Measurements from ENCODE around the gene BABAM2. TPM values are rescaled to one million over a fixed set of nuclear protein-coding genes. Genes with fewer than 3 reads are reported as not detected.
"Not testable (repeated sequence)": the region's sequence is repeated elsewhere in the genome, so short reads cannot be mapped to it uniquely, and the experiment has no call there.

BABAM2 gene
- total RNA-seq, 1 experiment from 2014 or later, result 40.8 TPM

DNA sequence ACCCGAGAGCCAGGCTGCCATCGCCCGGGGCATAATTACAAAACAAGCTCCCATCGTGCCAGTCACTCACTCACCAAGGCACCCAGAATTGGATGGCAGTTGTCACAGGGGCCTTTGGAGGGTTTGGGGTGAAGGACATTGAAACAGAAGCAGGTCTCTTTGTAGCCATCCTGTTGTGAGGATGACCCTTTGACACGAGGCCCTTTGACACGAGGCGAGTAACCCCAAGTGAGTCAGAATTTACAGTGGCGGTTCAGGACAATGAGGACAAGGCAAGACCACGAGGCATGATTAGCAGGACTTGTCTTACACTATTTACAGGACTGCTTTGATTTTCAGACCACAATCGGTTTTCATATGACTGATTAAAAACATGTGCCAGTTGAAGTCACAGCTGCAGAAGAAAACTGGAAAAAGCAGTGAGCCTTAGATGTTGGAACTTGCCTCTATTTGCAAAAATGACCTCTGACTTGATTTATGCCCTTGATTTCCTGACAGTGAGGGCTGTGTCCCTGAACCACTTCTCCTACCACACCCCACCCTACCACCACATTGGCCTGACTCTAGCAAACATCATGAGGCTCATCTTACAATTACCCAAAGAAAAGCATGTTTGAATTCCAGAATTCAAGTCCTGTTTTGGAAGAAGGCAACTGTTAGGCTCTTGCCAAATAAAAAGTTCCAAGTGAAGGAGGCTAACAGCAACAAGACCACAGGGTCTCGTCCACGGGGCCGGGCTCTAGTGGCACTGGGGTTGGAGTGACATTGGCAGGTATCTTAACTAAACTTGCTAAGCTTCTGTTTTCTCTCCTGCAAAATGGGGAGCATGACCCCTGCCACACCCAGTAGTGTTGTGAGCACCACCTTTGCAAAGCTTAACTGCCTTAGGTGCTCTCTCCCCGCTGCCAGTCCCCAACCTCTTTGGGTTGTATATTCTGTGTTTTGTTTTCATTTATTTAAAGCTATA is 437.7 kb downstream of the BABAM2 start:
- Histone ChIP-seq H3K4me2 (ENCODE audit: low read depth, low read length, poor library complexity, severe bottlenecking) (no peak overlapping the region), H3K4me1 (ENCODE audit: low read length) (no peaks in the 10 kb centered on the region), H4K20me1 (ENCODE audit: insufficient read depth, low read depth, low read length) (no peaks in the 10 kb centered on the region), H3K4me3 (ENCODE audit: low read length) (no peak overlapping the region), H2AFZ (ENCODE audit: low read length) (no peak overlapping the region), H3K9ac (ENCODE audit: low read length) (no peak overlapping the region), H3K79me2 (ENCODE audit: low read length) (no peaks in the 10 kb centered on the region), H3K36me3 (ENCODE audit: insufficient read depth, low read length) (no peaks in the 10 kb centered on the region), H3K9me3 (ENCODE audit: low read length) (no peaks in the 10 kb centered on the region), H3K9me2 (replicated peaks; ENCODE audit: insufficient read depth, low read length) (no peaks in the 10 kb centered on the region), H3K27me3 (ENCODE audit: low read length) (no peaks in the 10 kb centered on the region), H3K27ac (ENCODE audit: low read length) (no peak overlapping the region)
- no peak for DNase-seq

DNA sequence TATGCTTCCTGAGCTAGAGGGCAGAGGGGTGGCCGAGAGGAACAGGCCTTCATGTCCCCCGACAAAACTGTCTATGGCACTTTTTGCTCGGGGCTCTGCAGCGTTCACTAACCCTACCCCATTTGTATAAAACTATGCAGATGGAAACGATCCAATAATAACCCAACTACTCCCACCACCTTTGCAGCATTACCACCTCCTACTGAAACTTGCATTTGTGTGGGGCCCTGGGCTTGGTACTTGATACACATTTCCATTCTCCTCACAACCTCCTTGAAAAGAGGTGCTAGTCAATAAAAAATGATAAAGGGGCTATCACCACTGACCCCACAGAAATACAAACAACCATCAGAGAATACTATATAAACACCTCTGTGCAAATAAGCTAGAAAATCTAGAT is 438.7 kb downstream of the BABAM2 start:
- no peak overlapping the region for H3K4me3 ChIP-seq (ENCODE audit: low read length)
- no peak overlapping the region for H3K4me2 ChIP-seq (ENCODE audit: low read depth, low read length, poor library complexity, severe bottlenecking)
- no peak overlapping the region for H2AFZ ChIP-seq (ENCODE audit: low read length)
- H3K27ac ChIP-seq (ENCODE audit: low read length), result no peak overlapping the region
- no peak for DNase-seq
- no peaks in the 10 kb centered on the region for H3K36me3 ChIP-seq (ENCODE audit: insufficient read depth, low read length)
- H3K79me2 ChIP-seq (ENCODE audit: low read length), result no peaks in the 10 kb centered on the region
- H4K20me1 ChIP-seq (ENCODE audit: insufficient read depth, low read depth, low read length), result no peaks in the 10 kb centered on the region
- H3K9ac ChIP-seq (ENCODE audit: low read length), result no peak overlapping the region
- no peaks in the 10 kb centered on the region for H3K4me1 ChIP-seq (ENCODE audit: low read length)
- no peaks in the 10 kb centered on the region for H3K27me3 ChIP-seq (ENCODE audit: low read length)
- H3K9me2 ChIP-seq (replicated peaks; ENCODE audit: insufficient read depth, low read length), result no peaks in the 10 kb centered on the region
- H3K9me3 ChIP-seq (ENCODE audit: low read length), result no peaks in the 10 kb centered on the region

DNA sequence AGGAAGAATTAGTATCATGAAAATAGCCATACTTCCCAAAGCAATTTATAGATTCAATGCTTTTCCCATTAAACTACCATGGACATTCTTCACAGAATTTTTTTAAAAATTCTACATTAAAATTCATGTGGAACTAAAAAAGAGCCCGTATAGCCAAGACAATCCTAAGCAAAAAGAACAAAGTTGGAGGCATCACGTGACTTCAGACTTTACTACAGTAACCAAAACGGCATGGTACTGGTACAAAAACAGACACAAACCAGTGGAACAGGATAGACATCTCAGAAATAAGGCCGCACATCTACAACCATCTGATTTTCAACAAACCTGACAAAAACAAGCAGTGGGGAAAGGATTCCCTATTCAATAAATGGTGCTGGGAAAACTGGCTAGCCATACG is 440.2 kb downstream of the BABAM2 start:
- not testable (repeated sequence) for H3K79me2 ChIP-seq (ENCODE audit: low read length); H2AFZ ChIP-seq (ENCODE audit: low read length); H3K36me3 ChIP-seq (ENCODE audit: insufficient read depth, low read length); H3K4me1 ChIP-seq (ENCODE audit: low read length); H3K27ac ChIP-seq (ENCODE audit: low read length); H3K27me3 ChIP-seq (ENCODE audit: low read length); H3K4me3 ChIP-seq (ENCODE audit: low read length); H3K9me3 ChIP-seq (ENCODE audit: low read length); H4K20me1 ChIP-seq (ENCODE audit: insufficient read depth, low read depth, low read length); DNase-seq; H3K9me2 ChIP-seq (replicated peaks; ENCODE audit: insufficient read depth, low read length); H3K9ac ChIP-seq (ENCODE audit: low read length); H3K4me2 ChIP-seq (ENCODE audit: low read depth, low read length, poor library complexity, severe bottlenecking)

- DNase-seq; H3K4me2 ChIP-seq (ENCODE audit: low read depth, low read length, poor library complexity, severe bottlenecking); H3K9me2 ChIP-seq (replicated peaks; ENCODE audit: insufficient read depth, low read length); H3K9ac ChIP-seq (ENCODE audit: low read length); H3K36me3 ChIP-seq (ENCODE audit: insufficient read depth, low read length); H2AFZ ChIP-seq (ENCODE audit: low read length); H3K9me3 ChIP-seq (ENCODE audit: low read length); H3K79me2 ChIP-seq (ENCODE audit: low read length); H4K20me1 ChIP-seq (ENCODE audit: insufficient read depth, low read depth, low read length); H3K4me1 ChIP-seq (ENCODE audit: low read length); H3K4me3 ChIP-seq (ENCODE audit: low read length); H3K27me3 ChIP-seq (ENCODE audit: low read length); H3K27ac ChIP-seq (ENCODE audit: low read length): not testable (repeated sequence)
Measured at GRCh38 chr2:28331797-28332196, 441.3 kb downstream of the BABAM2 start.

DNA sequence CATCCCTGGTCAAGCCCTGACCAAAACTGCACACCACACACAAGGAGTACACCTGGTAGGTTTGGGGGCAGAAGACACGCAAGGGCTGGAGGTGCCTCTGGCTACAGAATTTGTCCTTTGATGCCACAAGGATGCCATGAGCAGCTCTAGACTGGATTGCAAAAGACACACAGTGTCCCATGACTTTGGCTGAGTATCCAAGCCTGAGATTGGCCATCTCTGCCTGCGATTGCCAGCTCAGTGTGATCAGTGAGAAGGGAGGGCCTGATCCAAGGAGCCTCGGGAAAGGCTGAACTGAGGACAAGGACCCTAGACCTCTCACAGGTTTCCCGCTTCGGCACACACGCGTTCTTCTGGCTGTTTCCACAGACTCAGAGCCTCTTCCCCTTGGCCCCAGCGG is 442.2 kb downstream of the BABAM2 start:
- H3K9me3 ChIP-seq (ENCODE audit: low read length), result no peaks in the 10 kb centered on the region
- no peaks in the 10 kb centered on the region for H4K20me1 ChIP-seq (ENCODE audit: insufficient read depth, low read depth, low read length)
- no peaks in the 10 kb centered on the region for H3K27me3 ChIP-seq (ENCODE audit: low read length)
- no peak overlapping the region for H2AFZ ChIP-seq (ENCODE audit: low read length)
- H3K27ac ChIP-seq (ENCODE audit: low read length), result no peak overlapping the region
- no peak overlapping the region for H3K9ac ChIP-seq (ENCODE audit: low read length)
- H3K79me2 ChIP-seq (ENCODE audit: low read length), result no peaks in the 10 kb centered on the region
- H3K4me2 ChIP-seq (ENCODE audit: low read depth, low read length, poor library complexity, severe bottlenecking), result no peak overlapping the region
- no peak for DNase-seq
- H3K4me3 ChIP-seq (ENCODE audit: low read length), result no peak overlapping the region
- no peaks in the 10 kb centered on the region for H3K4me1 ChIP-seq (ENCODE audit: low read length)
- no peaks in the 10 kb centered on the region for H3K36me3 ChIP-seq (ENCODE audit: insufficient read depth, low read length)
- H3K9me2 ChIP-seq (replicated peaks; ENCODE audit: insufficient read depth, low read length), result no peaks in the 10 kb centered on the region

- no peaks in the 10 kb centered on the region for H3K4me1 ChIP-seq (ENCODE audit: low read length)
- no peaks in the 10 kb centered on the region for H3K27me3 ChIP-seq (ENCODE audit: low read length)
- no peak overlapping the region for H3K4me2 ChIP-seq (ENCODE audit: low read depth, low read length, poor library complexity, severe bottlenecking)
- H3K27ac ChIP-seq (ENCODE audit: low read length), result no peak overlapping the region
- H3K36me3 ChIP-seq (ENCODE audit: insufficient read depth, low read length), result no peaks in the 10 kb centered on the region
- H2AFZ ChIP-seq (ENCODE audit: low read length), result no peak overlapping the region
- H3K4me3 ChIP-seq (ENCODE audit: low read length), result no peak overlapping the region
- no peaks in the 10 kb centered on the region for H3K79me2 ChIP-seq (ENCODE audit: low read length)
- no peak overlapping the region for H3K9ac ChIP-seq (ENCODE audit: low read length)
- no peaks in the 10 kb centered on the region for H4K20me1 ChIP-seq (ENCODE audit: insufficient read depth, low read depth, low read length)
- DNase-seq, result no peak
- H3K9me3 ChIP-seq (ENCODE audit: low read length), result no peaks in the 10 kb centered on the region
- no peaks in the 10 kb centered on the region for H3K9me2 ChIP-seq (replicated peaks; ENCODE audit: insufficient read depth, low read length)
Measured at GRCh38 chr2:28333606-28334526, 443.3 kb downstream of the BABAM2 start.

- Histone ChIP-seq H3K4me3 (ENCODE audit: low read length) (no peak overlapping the region), H3K27me3 (ENCODE audit: low read length) (no peaks in the 10 kb centered on the region), H3K27ac (ENCODE audit: low read length) (no peak overlapping the region), H3K9me3 (ENCODE audit: low read length) (no peaks in the 10 kb centered on the region), H3K9me2 (replicated peaks; ENCODE audit: insufficient read depth, low read length) (no peaks in the 10 kb centered on the region), H4K20me1 (ENCODE audit: insufficient read depth, low read depth, low read length) (no peaks in the 10 kb centered on the region), H3K36me3 (ENCODE audit: insufficient read depth, low read length) (no peaks in the 10 kb centered on the region), H2AFZ (ENCODE audit: low read length) (no peak overlapping the region), H3K79me2 (ENCODE audit: low read length) (no peaks in the 10 kb centered on the region), H3K4me1 (ENCODE audit: low read length) (no peaks in the 10 kb centered on the region), H3K9ac (ENCODE audit: low read length) (no peak overlapping the region), H3K4me2 (ENCODE audit: low read depth, low read length, poor library complexity, severe bottlenecking) (no peak overlapping the region)
- DNase-seq, result no peak
Measured at GRCh38 chr2:28334527-28334894, 444.0 kb downstream of the BABAM2 start.

DNA sequence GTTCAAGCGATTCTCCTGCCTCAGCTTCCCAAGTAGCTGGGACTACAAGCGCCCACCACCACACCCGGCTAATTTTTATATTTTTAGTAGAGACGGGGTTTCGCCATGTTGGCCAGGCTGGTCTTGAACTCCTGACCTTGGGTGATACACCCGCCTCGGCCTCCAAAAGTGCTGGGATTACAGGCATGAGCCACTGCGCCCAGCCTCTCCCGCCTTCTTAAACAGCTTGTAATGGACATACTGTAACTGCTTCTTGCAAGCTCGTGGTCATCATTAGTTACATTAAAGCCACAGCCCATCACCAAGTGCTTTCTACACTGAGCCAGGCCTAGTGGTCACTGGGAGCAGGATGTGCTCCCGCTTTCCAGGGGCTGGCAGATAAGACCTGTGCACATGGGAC is 444.7 kb downstream of the BABAM2 start:
- not testable (repeated sequence) for H3K9ac ChIP-seq (ENCODE audit: low read length); H3K36me3 ChIP-seq (ENCODE audit: insufficient read depth, low read length); H3K27ac ChIP-seq (ENCODE audit: low read length); H3K27me3 ChIP-seq (ENCODE audit: low read length); H4K20me1 ChIP-seq (ENCODE audit: insufficient read depth, low read depth, low read length); H3K4me2 ChIP-seq (ENCODE audit: low read depth, low read length, poor library complexity, severe bottlenecking); H3K9me3 ChIP-seq (ENCODE audit: low read length); H3K79me2 ChIP-seq (ENCODE audit: low read length); H3K4me3 ChIP-seq (ENCODE audit: low read length); H2AFZ ChIP-seq (ENCODE audit: low read length); DNase-seq; H3K9me2 ChIP-seq (replicated peaks; ENCODE audit: insufficient read depth, low read length); H3K4me1 ChIP-seq (ENCODE audit: low read length)
